ENCODE data around the gene PTPRE. TPM values are rescaled to one million over a fixed set of nuclear protein-coding genes. Genes with fewer than 3 reads are reported as not detected.

The PTPRE gene
- total and polyA plus RNA-seq, 4 donors = 4.9 to 46.0 (median 23.5) TPM

- Histone ChIP-seq H3K9me3 (ENCODE audit: control insufficient read depth, low read length) (no peaks in the 10 kb centered on the region), H3K27me3 (ENCODE audit: control insufficient read depth in 1 of 2, insufficient read depth in 2 of 2, low read length in 1 of 2) (no peaks in the 10 kb centered on the region), H3K27ac (ENCODE audit: low read depth in 1 of 2, low read length in 2 of 2) (no peak within 1 kb of the TSS), H3K36me3 (ENCODE audit: control insufficient read depth in 1 of 2, insufficient read depth in 2 of 2, low read length in 1 of 2) (no peaks in the 10 kb centered on the region), H3K4me3 (ENCODE audit: low read length in 2 of 2) (peak within 1 kb of the TSS; percentile 43 to 45), H3K4me1 (ENCODE audit: control insufficient read depth in 1 of 2, insufficient read depth in 2 of 2, low read length in 2 of 2) (no peaks in the 10 kb centered on the region)
- 1% methylated on average over 71 to 95 of the region's 95 CpGs for WGBS, 2 donors
- DNase-seq (peak; percentile 89 to 92), ATAC-seq (ENCODE audit: low FRiP score) (peak; percentile 91)
- intact Hi-C loops (cut with DNase I) = no loop called here
These were observed 219.3 kb downstream of the PTPRE start, which contains the start of gene MKI67 for GRCh38 chr10:128125944-128126764. MKI67 (minus strand) TSS chr10:128126423; CDS start chr10:128125667, 756 bp downstream.

GRCh38 chr10:128128582-128128981, 221.7 kb downstream of the PTPRE start:
- H3K27ac ChIP-seq (ENCODE audit: low read depth in 1 of 2, low read length in 2 of 2) = no peak overlapping the region
- no peak overlapping the region for H3K4me3 ChIP-seq (ENCODE audit: low read length in 2 of 2)
- H3K27me3 ChIP-seq (ENCODE audit: control insufficient read depth in 1 of 2, insufficient read depth in 2 of 2, low read length in 1 of 2) = no peaks in the 10 kb centered on the region
- H3K4me1 ChIP-seq (ENCODE audit: control insufficient read depth in 1 of 2, insufficient read depth in 2 of 2, low read length in 2 of 2) = no peaks in the 10 kb centered on the region
- no peaks in the 10 kb centered on the region for H3K36me3 ChIP-seq (ENCODE audit: control insufficient read depth in 1 of 2, insufficient read depth in 2 of 2, low read length in 1 of 2)
- DNase-seq = no peak
- intact Hi-C loops (cut with DNase I) = no loop called here
- ATAC-seq (ENCODE audit: low FRiP score) = no peak
- H3K9me3 ChIP-seq (ENCODE audit: control insufficient read depth, low read length) = no peaks in the 10 kb centered on the region
- 83 to 93% methylated on average over 8 of the region's 8 CpGs for WGBS, 2 donors

- H3K27me3 ChIP-seq (ENCODE audit: control insufficient read depth in 1 of 2, insufficient read depth in 2 of 2, low read length in 1 of 2) = no peaks in the 10 kb centered on the region
- no peaks in the 10 kb centered on the region for H3K36me3 ChIP-seq (ENCODE audit: control insufficient read depth in 1 of 2, insufficient read depth in 2 of 2, low read length in 1 of 2)
- DNase-seq (no peak), ATAC-seq (ENCODE audit: low FRiP score) (no peak)
- no peaks in the 10 kb centered on the region for H3K9me3 ChIP-seq (ENCODE audit: control insufficient read depth, low read length)
- 31 to 42% methylated on average over 1 of the region's 1 CpG for WGBS, 2 donors
- H3K4me3 ChIP-seq (ENCODE audit: low read length in 2 of 2) = no peak overlapping the region
- no peaks in the 10 kb centered on the region for H3K4me1 ChIP-seq (ENCODE audit: control insufficient read depth in 1 of 2, insufficient read depth in 2 of 2, low read length in 2 of 2)
- no peak overlapping the region for H3K27ac ChIP-seq (ENCODE audit: low read depth in 1 of 2, low read length in 2 of 2)
- intact Hi-C loops (cut with DNase I) = no loop called here
These were observed 223.1 kb downstream of the PTPRE start for GRCh38 chr10:128130051-128130450.

Other genes with a start within 250 kb of the PTPRE start
- gene FOXI2, start 169.9 kb upstream of the PTPRE start, total RNA-seq = under 1 TPM; 0.23 to 0.48 TPM
- not detected for gene FOXI2, start 169.9 kb upstream of the PTPRE start, polyA plus RNA-seq
- gene CLRN3, start 14.2 kb upstream of the PTPRE start, total RNA-seq = not detected
- gene CLRN3, start 14.2 kb upstream of the PTPRE start, polyA plus RNA-seq = 1 to 10 TPM in 1 of 2 donors, not detected in 1; 6.3 TPM
- 1 to 10 TPM; 1.2 to 4.2 TPM for gene MKI67, start 219.3 kb downstream of the PTPRE start, total RNA-seq
- under 1 TPM; 0.03 to 0.50 TPM for gene MKI67, start 219.3 kb downstream of the PTPRE start, polyA plus RNA-seq